Measurements from ENCODE around the gene G6PC3. TPM values are rescaled to one million over a fixed set of nuclear protein-coding genes. Genes with fewer than 3 reads are reported as not detected.
"Not testable (repeated sequence)": the region's sequence is repeated elsewhere in the genome, so short reads cannot be mapped to it uniquely, and the experiment has no call there.

G6PC3 gene
- total RNA-seq, 1 donor from 2014 or later: 42.4 TPM

- no peak for TF ChIP-seq CTCF (conservative IDR thresholded peaks at IDR 0.05; ENCODE audit: low read depth, low read length)
- H3K4me3 ChIP-seq (ENCODE audit: low read depth, low read length): no peak overlapping the region
- DNase-seq (ENCODE audit: low read depth): no peak
Observed at GRCh38 chr17:44097110-44097958, 26.8 kb downstream of the G6PC3 start.

- not testable (repeated sequence) for DNase-seq (ENCODE audit: low read depth); H3K4me3 ChIP-seq (ENCODE audit: low read depth, low read length)
Observed at GRCh38 chr17:44101858-44102257, 31.3 kb downstream of the G6PC3 start.

GRCh38 chr17:44102849-44103622 lies 32.5 kb downstream of the G6PC3 start:
- no peak for DNase-seq (ENCODE audit: low read depth)
- no peak for TF ChIP-seq CTCF (conservative IDR thresholded peaks at IDR 0.05; ENCODE audit: low read depth, low read length)
- no peak overlapping the region for H3K4me3 ChIP-seq (ENCODE audit: low read depth, low read length)

GRCh38 chr17:44105483-44105882 lies 34.9 kb downstream of the G6PC3 start:
- no peak for DNase-seq (ENCODE audit: low read depth)
- TF ChIP-seq CTCF (conservative IDR thresholded peaks at IDR 0.05; ENCODE audit: low read depth, low read length): no peak
- H3K4me3 ChIP-seq (ENCODE audit: low read depth, low read length): no peak overlapping the region

GRCh38 chr17:44105941-44106340 lies 35.4 kb downstream of the G6PC3 start:
- no peak for DNase-seq (ENCODE audit: low read depth)
- no peak overlapping the region for H3K4me3 ChIP-seq (ENCODE audit: low read depth, low read length)
- no peak for TF ChIP-seq CTCF (conservative IDR thresholded peaks at IDR 0.05; ENCODE audit: low read depth, low read length)

- H3K4me3 ChIP-seq (ENCODE audit: low read depth, low read length): no peak overlapping the region
- TF ChIP-seq CTCF (conservative IDR thresholded peaks at IDR 0.05; ENCODE audit: low read depth, low read length): no peak
- no peak for DNase-seq (ENCODE audit: low read depth)
Observed at GRCh38 chr17:44106801-44107200, 36.3 kb downstream of the G6PC3 start.

GRCh38 chr17:44108440-44109311 lies 38.1 kb downstream of the G6PC3 start:
- no peak overlapping the region for H3K4me3 ChIP-seq (ENCODE audit: low read depth, low read length)
- no peak for TF ChIP-seq CTCF (conservative IDR thresholded peaks at IDR 0.05; ENCODE audit: low read depth, low read length)
- DNase-seq (ENCODE audit: low read depth): no peak

Measured in epithelial cell of proximal tubule (primary cell).